ENCODE measurements around the gene PLSCR2. TPM values are rescaled to one million over a fixed set of nuclear protein-coding genes. Genes with fewer than 3 reads are reported as not detected.
A peak's percentile ranks its signal among the peaks of the same experiment; 100 is the strongest.
"Not testable (repeated sequence)": the region's sequence is repeated elsewhere in the genome, so short reads cannot be mapped to it uniquely, and the experiment has no call there.

The PLSCR2 gene
- total and polyA plus RNA-seq, 2 experiments from 2014 or later = not detected

DNA sequence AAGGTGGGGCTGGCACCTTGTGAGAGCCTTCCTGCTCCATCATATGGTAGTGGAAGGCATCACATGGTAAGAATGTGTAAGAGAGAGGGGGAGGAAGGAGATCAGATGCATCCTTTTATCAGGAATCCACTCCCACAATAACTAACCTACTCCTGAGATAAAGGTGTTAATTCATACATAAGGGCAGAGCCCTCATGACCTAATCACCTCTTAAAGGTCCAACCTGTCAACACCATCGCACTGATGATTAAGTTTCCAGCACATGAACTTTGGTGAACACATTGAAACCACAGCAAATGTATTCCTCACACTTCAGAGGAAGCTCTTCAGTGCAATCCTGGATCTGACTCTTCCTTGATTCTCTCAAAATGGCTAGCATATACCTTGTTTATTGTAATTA is 55.4 kb downstream of the PLSCR2 start:
- H3F3A ChIP-seq (ENCODE audit: insufficient read depth) = no peaks in the 10 kb centered on the region
- H3K4me2 ChIP-seq (ENCODE audit: unreplicated experiment) = no peak overlapping the region
- WGBS, 2 experiments (ENCODE audit: low coverage in 1 of 2, low lambda C conversion rate in 2 of 2, missing lambda C conversion rate in 2 of 2) = 41 to 55% methylated on average over 1 of the region's 1 CpG
- TF ChIP-seq EZH2 (IDR thresholded peaks at IDR 0.05; ENCODE audit: insufficient read depth, poor library complexity, severe bottlenecking) = no peak
- TF ChIP-seq EZH2phosphoT487 (IDR thresholded peaks at IDR 0.05; ENCODE audit: insufficient read depth, low read depth) = no peak
- in situ Hi-C loops (cut with MboI) = no loop called here
- no peak overlapping the region for H3K4me3 ChIP-seq
- no peaks in the 10 kb centered on the region for H3K9me3 ChIP-seq (ENCODE audit: low read depth)
- no peaks in the 10 kb centered on the region for H3K27me3 ChIP-seq (replicated peaks; ENCODE audit: insufficient read depth)
- H3K4me1 ChIP-seq (ENCODE audit: insufficient read depth) = no peaks in the 10 kb centered on the region
- H3K79me2 ChIP-seq (ENCODE audit: insufficient read depth) = no peaks in the 10 kb centered on the region
- no peak for DNase-seq
- H3K9me2 ChIP-seq (ENCODE audit: insufficient read depth) = no peaks in the 10 kb centered on the region
- no peak overlapping the region for H2AFZ ChIP-seq
- H3K27ac ChIP-seq = no peak overlapping the region
- no peak overlapping the region for H3K9ac ChIP-seq
- no peaks in the 10 kb centered on the region for H4K20me1 ChIP-seq (ENCODE audit: insufficient read depth)
- H3K36me3 ChIP-seq (ENCODE audit: low read depth) = no peaks in the 10 kb centered on the region

DNA sequence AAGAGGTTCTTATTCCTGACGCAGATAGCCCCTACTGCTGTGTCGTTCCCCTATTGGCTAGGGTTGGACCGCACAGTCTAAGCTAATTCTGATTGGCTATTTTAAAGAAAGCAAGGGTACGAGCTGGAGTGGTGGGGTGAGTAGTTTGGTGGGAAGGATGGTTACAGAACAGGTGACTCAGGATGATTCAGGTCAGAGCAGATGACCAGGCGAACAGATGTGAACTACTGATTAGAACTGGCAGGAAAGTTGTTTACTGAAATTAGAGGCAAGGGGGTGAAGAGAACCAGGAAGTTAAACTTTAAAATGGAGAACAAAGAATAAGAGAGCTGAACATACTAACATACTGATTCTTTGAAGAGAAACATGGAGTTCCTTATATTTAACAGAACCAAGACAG is 56.6 kb downstream of the PLSCR2 start:
- H4K20me1 ChIP-seq (ENCODE audit: insufficient read depth); H2AFZ ChIP-seq; H3K9me2 ChIP-seq (ENCODE audit: insufficient read depth); H3K79me2 ChIP-seq (ENCODE audit: insufficient read depth); H3K4me2 ChIP-seq (ENCODE audit: unreplicated experiment); H3K4me1 ChIP-seq (ENCODE audit: insufficient read depth); H3K36me3 ChIP-seq (ENCODE audit: low read depth); H3F3A ChIP-seq (ENCODE audit: insufficient read depth); H3K9me3 ChIP-seq (ENCODE audit: low read depth); DNase-seq; H3K9ac ChIP-seq; H3K27ac ChIP-seq; H3K4me3 ChIP-seq; H3K27me3 ChIP-seq (replicated peaks; ENCODE audit: insufficient read depth); in situ Hi-C loops (cut with MboI): not testable (repeated sequence)
- 80 to 83% methylated on average over 5 of the region's 5 CpGs for WGBS, 2 experiments (ENCODE audit: low coverage in 1 of 2, low lambda C conversion rate in 2 of 2, missing lambda C conversion rate in 2 of 2)

DNA sequence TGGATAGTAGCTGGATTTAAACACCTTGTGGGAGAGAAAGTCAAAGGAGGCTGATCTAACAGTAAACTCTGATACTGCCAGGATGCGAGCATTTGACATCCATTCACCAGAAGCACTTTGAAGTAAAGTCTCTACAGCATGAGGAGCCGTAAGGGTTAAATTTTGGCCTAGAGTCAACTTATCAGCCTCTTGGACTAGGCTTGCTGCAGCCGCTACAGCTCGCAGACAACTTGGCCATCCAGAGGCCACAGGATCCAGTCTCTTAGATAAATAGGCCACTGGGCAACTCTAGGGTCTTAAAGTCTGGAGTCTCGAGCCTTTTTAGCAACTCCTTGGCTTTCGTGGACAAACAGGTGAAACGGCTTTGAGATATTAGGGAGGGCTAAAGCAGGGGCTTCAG is 61.4 kb downstream of the PLSCR2 start:
- in situ Hi-C loops (cut with MboI) = no loop called here
- Histone ChIP-seq H3K9me2 (ENCODE audit: insufficient read depth) (no peaks in the 10 kb centered on the region), H3K27ac (no peak overlapping the region), H3K36me3 (ENCODE audit: low read depth) (no peaks in the 10 kb centered on the region), H3K79me2 (ENCODE audit: insufficient read depth) (no peaks in the 10 kb centered on the region), H3K9me3 (ENCODE audit: low read depth) (no peaks in the 10 kb centered on the region), H3K4me3 (no peak overlapping the region), H3F3A (ENCODE audit: insufficient read depth) (no peaks in the 10 kb centered on the region), H2AFZ (no peak overlapping the region), H3K4me2 (ENCODE audit: unreplicated experiment) (no peak overlapping the region), H3K27me3 (replicated peaks; ENCODE audit: insufficient read depth) (no peaks in the 10 kb centered on the region), H3K4me1 (ENCODE audit: insufficient read depth) (peaks cover 3% of the 10 kb centered on the region; the same call in 1 of the 2 replicates), H3K9ac (no peak overlapping the region), H4K20me1 (ENCODE audit: insufficient read depth) (no peaks in the 10 kb centered on the region)
- TF ChIP-seq EZH2phosphoT487 (IDR thresholded peaks at IDR 0.05; ENCODE audit: insufficient read depth, low read depth) (no peak), EZH2 (IDR thresholded peaks at IDR 0.05; ENCODE audit: insufficient read depth, poor library complexity, severe bottlenecking) (no peak)
- DNase-seq = no peak
- WGBS, 2 experiments (ENCODE audit: low coverage in 1 of 2, low lambda C conversion rate in 2 of 2, missing lambda C conversion rate in 2 of 2) = 60 to 67% methylated on average over 7 of the region's 7 CpGs

DNA sequence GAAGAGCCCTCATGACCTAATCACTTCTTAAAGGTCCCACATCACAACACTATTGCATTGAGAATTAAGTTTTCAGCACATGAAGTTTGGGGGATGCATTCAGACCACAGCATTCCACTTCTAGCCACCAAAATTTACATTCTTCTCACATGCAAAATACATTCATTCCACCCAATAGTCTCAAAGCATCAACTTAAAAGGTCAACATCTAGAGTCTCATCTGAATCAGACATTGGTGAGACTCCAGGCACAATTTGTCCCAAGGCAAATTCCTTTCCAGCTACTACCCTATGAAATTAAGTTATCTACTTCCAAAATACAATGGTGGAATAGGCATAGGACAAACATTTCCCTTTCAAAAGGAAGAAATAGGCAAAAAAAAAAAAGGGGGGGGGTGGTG is 64.9 kb downstream of the PLSCR2 start:
- Histone ChIP-seq H3K4me2 (ENCODE audit: unreplicated experiment) (no peak overlapping the region), H3K27me3 (replicated peaks; ENCODE audit: insufficient read depth) (no peaks in the 10 kb centered on the region), H3K27ac (no peak overlapping the region), H3F3A (ENCODE audit: insufficient read depth) (no peaks in the 10 kb centered on the region), H4K20me1 (ENCODE audit: insufficient read depth) (no peaks in the 10 kb centered on the region), H3K36me3 (ENCODE audit: low read depth) (no peaks in the 10 kb centered on the region), H3K9me3 (ENCODE audit: low read depth) (no peaks in the 10 kb centered on the region), H3K4me1 (ENCODE audit: insufficient read depth) (peaks cover 3% of the 10 kb centered on the region; the same call in 1 of the 2 replicates), H2AFZ (no peak overlapping the region), H3K9ac (no peak overlapping the region), H3K9me2 (ENCODE audit: insufficient read depth) (no peaks in the 10 kb centered on the region), H3K79me2 (ENCODE audit: insufficient read depth) (no peaks in the 10 kb centered on the region), H3K4me3 (no peak overlapping the region)
- in situ Hi-C loops (cut with MboI) = no loop called here
- DNase-seq = peak; percentile 46
- TF ChIP-seq EZH2 (IDR thresholded peaks at IDR 0.05; ENCODE audit: insufficient read depth, poor library complexity, severe bottlenecking) = no peak
- no peak for TF ChIP-seq EZH2phosphoT487 (IDR thresholded peaks at IDR 0.05; ENCODE audit: insufficient read depth, low read depth)

DNA sequence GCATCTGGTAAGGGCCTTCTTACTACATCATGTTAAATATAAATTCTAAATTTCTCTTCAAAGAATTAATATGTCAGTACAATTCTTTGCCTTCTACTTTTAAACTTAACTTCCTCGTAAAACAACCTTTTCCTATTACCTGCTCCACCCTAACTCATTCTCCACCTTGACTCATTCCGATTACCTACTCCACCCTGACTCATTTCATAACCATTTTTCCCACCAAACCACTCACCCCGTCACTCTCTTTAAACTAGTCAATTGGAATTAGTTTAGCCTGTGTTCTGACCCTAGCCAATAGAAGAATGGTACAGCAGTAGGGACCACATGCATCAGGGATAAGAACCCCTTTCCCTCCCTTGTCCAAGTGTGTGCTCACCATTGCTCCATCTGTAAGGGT is 65.6 kb downstream of the PLSCR2 start:
- Histone ChIP-seq H4K20me1 (ENCODE audit: insufficient read depth) (no peaks in the 10 kb centered on the region), H3K36me3 (ENCODE audit: low read depth) (no peaks in the 10 kb centered on the region), H3K9ac (no peak overlapping the region), H3K4me3 (no peak overlapping the region), H3K9me2 (ENCODE audit: insufficient read depth) (no peaks in the 10 kb centered on the region), H3K79me2 (ENCODE audit: insufficient read depth) (no peaks in the 10 kb centered on the region), H3F3A (ENCODE audit: insufficient read depth) (no peaks in the 10 kb centered on the region), H3K4me1 (ENCODE audit: insufficient read depth) (peaks cover 3% of the 10 kb centered on the region; the same call in 1 of the 2 replicates), H2AFZ (no peak overlapping the region), H3K27me3 (replicated peaks; ENCODE audit: insufficient read depth) (no peaks in the 10 kb centered on the region), H3K27ac (no peak overlapping the region), H3K4me2 (ENCODE audit: unreplicated experiment) (no peak overlapping the region), H3K9me3 (ENCODE audit: low read depth) (no peaks in the 10 kb centered on the region)
- TF ChIP-seq EZH2phosphoT487 (IDR thresholded peaks at IDR 0.05; ENCODE audit: insufficient read depth, low read depth) = no peak
- TF ChIP-seq EZH2 (IDR thresholded peaks at IDR 0.05; ENCODE audit: insufficient read depth, poor library complexity, severe bottlenecking) = no peak
- DNase-seq = no peak
- 74 to 80% methylated on average over 3 of the region's 3 CpGs for WGBS, 2 experiments (ENCODE audit: low coverage in 1 of 2, low lambda C conversion rate in 2 of 2, missing lambda C conversion rate in 2 of 2)
- in situ Hi-C loops (cut with MboI) = no loop called here
